A549 (cell line): ENCODE measurements around the gene AXIN2.

Experiments
- CEBPB ChIP-seq, 2 experiments: fragments of >200 bp in 1 of 2; sonication (Bioruptor Twin) in 1 of 2; formaldehyde crosslinking in 1 of 2; IDR thresholded peaks; 2 replicates each; pipeline ENCODE4 v1.6.1; 2012 to 2016
- CTCF ChIP-seq: fragments of >200 bp; sonication (Bioruptor Twin); formaldehyde crosslinking; IDR thresholded peaks from 3 replicates; pipeline ENCODE4 v1.5.1; 2016
- EHMT2 ChIP-seq: fragments of 200-600 bp; sonication (generic); IDR thresholded peaks from 2 replicates; pipeline ENCODE4 v1.6.1; 2016; ENCODE audit warnings: antibody characterized with exemption, low read depth, mild to moderate bottlenecking, moderate library complexity
- ELK1 ChIP-seq: fragments of 150-350 bp; IDR thresholded peaks from 2 replicates; pipeline ENCODE4 v1.6.1; 2014; ENCODE audit warnings: low read depth, mild to moderate bottlenecking, low read length
- EP300 ChIP-seq, 2 experiments: fragments of >200 bp; sonication (Bioruptor Twin); formaldehyde crosslinking; IDR thresholded peaks; 2 replicates in 1 of 2; 3 replicates in 1 of 2; pipeline ENCODE4 v1.6.1; 2016 to 2017
- MYC ChIP-seq: IDR thresholded peaks from 2 replicates; pipeline ENCODE4 v1.6.1; 2012; ENCODE audit warnings: mild to moderate bottlenecking, inconsistent platforms, low read length, improper control_type of control experiment, borderline replicate concordance
- POLR2A ChIP-seq: IDR thresholded peaks from 2 replicates; pipeline ENCODE4 v1.6.1; 2012; ENCODE audit warnings: mild to moderate bottlenecking, low read length
- RCOR1 ChIP-seq: fragments of 150-350 bp; IDR thresholded peaks from 2 replicates; pipeline ENCODE4 v1.6.1; 2014; ENCODE audit warnings: antibody characterized with exemption, low read length, low read depth
- REST ChIP-seq: fragments of 200-600 bp; sonication (generic); IDR thresholded peaks from 2 replicates; pipeline ENCODE4 v1.6.1; 2016; ENCODE audit warnings: antibody characterized with exemption, mild to moderate bottlenecking, moderate library complexity
- SMC3 ChIP-seq: fragments of >200 bp; sonication (Bioruptor Twin); formaldehyde crosslinking; IDR thresholded peaks from 3 replicates; pipeline ENCODE4 v1.6.1; 2018; ENCODE audit warnings: inconsistent platforms
- TP53 ChIP-seq: fragments of 250-450 bp; sonication (Bioruptor Pico); IDR thresholded peaks from 2 replicates; pipeline ENCODE4 v1.5.0; 2021; ENCODE audit warnings: mild to moderate bottlenecking, moderate library complexity
- USF2 ChIP-seq: fragments of 450-650 bp; IDR thresholded peaks from 2 replicates; pipeline ENCODE4 v1.6.1; 2014; ENCODE audit warnings: antibody characterized with exemption

GRCh38 chr17:65565559-65565958, 4.1 kb upstream of the AXIN2 start:
- TF ChIP-seq CTCF (no peak), RCOR1 (no peak), USF2 (no peak), EP300 (IDR thresholded peaks at IDR 0.05) (no peak), SMC3 (no peak), TP53 (CRISPR knock-in tag) (no peak), REST (no peak), POLR2A (no peak), MYC (no peak), CEBPB (IDR thresholded peaks at IDR 0.05) (no peak), ELK1 (no peak), EHMT2 (no peak)
